Activated naive CD4-positive, alpha-beta T cell treated with anti-CD3 and anti-CD28 coated beads, Interleukin-2, amount 10 ng/mL, durations not matched to agents 7 days and 5 days (primary cell): ENCODE data around the gene TBL1XR1.

Experiments
- CTCF ChIA-PET: fragments of 350-600 bp; sonication (Branson Sonifier 250); formaldehyde crosslinking; loops from one replicate; lab custom pipeline; 2021; ENCODE audit warnings: antibody characterized with exemption; lab: Charles Lee
- DNase-seq: peaks from one replicate; pipeline ENCODE4 v3.0.0-alpha.2; 2020
- H3K27ac Mint-ChIP-seq: one replicate; pipeline ENCODE4 v1.8.0; 2021; ENCODE audit warnings: mild to moderate bottlenecking, moderate library complexity, mixed read lengths
- H3K27me3 Mint-ChIP-seq: one replicate; pipeline ENCODE4 v1.8.0; 2021; ENCODE audit warnings: mild to moderate bottlenecking, mixed read lengths
- H3K36me3 Mint-ChIP-seq: one replicate; pipeline ENCODE4 v1.8.0; 2021; ENCODE audit warnings: mixed read lengths
- H3K4me1 Mint-ChIP-seq: one replicate; pipeline ENCODE4 v1.8.0; 2021; ENCODE audit warnings: mixed read lengths
- H3K4me3 Mint-ChIP-seq: one replicate; pipeline ENCODE4 v1.8.0; 2021; ENCODE audit warnings: mild to moderate bottlenecking, moderate library complexity, mixed read lengths
- H3K9me3 Mint-ChIP-seq: one replicate; pipeline ENCODE4 v1.8.0; 2021; ENCODE audit warnings: mixed read lengths

The TBL1XR1 gene

DNA sequence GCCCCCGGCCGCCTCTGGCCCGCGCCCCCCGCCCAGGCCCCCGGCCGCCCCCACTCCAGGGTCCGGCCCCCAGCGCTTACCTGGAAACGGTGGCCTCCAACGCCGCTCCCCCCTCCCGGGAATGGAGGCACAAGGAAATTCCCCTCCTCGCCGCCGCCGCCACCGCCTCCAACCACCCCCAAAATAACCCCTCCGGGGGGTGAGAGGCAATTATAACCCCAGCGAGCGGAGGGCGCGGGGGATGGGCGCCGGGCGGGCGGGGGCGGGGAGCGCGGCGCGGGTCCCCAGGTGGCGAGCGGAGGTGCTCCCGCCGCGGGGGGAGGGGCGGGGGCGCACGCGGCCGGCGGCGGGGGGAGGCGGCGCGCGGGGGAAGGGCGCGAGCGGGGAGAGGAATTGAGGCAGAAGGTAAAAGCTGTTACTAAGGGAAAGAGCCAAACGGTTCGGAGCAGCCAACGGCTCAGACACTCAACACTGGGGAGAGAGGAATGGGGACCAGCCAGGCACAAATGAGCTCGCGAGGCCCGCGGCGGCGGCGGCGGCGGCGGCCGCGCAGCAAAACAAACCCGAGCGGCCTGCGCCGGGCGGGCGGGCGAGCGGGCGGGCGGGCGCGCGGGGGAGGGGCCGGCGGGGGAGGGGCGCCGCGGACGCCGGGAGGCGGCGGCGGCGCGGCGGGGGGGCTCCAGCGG lies at the start of gene TBL1XR1:
Gene TBL1XR1 (minus strand): TSS at position 442 of the 686 bp plus-strand sequence. CDS start 132,505 bp downstream, outside the sequence.
- H3K9me3 Mint-ChIP-seq: no peaks in the 10 kb centered on the region

DNA sequence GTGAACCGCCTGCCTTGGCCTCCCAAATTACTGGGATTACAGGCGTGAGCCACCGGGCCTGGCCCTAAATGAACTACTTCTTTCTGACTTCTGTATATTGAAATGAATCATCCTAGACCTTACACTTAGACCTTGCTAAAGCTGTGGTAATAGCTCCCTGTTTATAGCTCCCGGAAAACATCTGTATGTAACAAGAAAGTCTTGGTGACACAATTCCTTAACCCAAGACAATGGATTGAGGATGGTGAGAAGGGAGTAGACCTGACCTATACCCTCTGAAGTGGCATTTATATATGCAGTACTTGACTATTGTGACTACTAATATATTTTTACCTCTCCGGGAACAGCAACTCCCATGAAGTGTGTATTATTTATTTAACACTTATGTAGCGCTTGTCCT lies 48.0 kb upstream of the TBL1XR1 start:
- CTCF ChIA-PET: no interaction called here
- no peak for DNase-seq
- peaks cover 6% of the 10 kb centered on the region for H3K9me3 Mint-ChIP-seq
- H3K27ac Mint-ChIP-seq: no peak overlapping the region
- H3K4me3 Mint-ChIP-seq: no peak overlapping the region
- peaks cover 4% of the 10 kb centered on the region for H3K27me3 Mint-ChIP-seq
- H3K36me3 Mint-ChIP-seq: no peaks in the 10 kb centered on the region
- no peaks in the 10 kb centered on the region for H3K4me1 Mint-ChIP-seq

More for the DNA sequence above, at the start of gene TBL1XR1:
- CTCF ChIA-PET: interaction anchor here (0.6 to 3.5 kb wide), 5 partner anchors 27 to 370 kb away, joined by 3 to 21 read pairs (median 7); no protein-coding TSS in a partner anchor
- DNase-seq: peak; percentile 93
- peak within 1 kb of the TSS; percentile 97 for H3K27ac Mint-ChIP-seq
- H3K27me3 Mint-ChIP-seq: no peaks in the 10 kb centered on the region
- H3K4me1 Mint-ChIP-seq: peaks cover 69% of the 10 kb centered on the region
- H3K4me3 Mint-ChIP-seq: peak within 1 kb of the TSS; percentile 82
- H3K36me3 Mint-ChIP-seq: peaks cover 25% of the 10 kb centered on the region

DNA sequence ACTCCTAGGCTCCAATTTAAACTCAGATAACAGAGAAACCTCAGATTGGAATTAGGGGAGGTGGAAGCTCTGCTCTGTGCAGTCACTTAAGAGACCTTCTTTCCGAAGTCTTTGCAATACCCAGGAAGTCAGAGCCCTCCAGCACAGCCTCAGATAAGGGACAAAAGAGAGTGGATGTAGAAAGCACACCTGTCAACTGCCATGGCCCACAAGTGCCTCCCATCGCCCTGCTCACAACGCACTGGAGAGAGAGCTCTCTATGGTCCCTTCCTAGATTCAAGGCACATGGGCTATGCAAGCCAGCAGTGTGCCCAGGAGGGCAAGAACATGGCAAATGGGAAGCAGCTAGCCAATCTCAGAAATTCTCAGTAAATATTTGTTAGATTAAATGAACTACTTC lies 47.3 kb upstream of the TBL1XR1 start:
- DNase-seq: no peak
- Mint-ChIP-seq H3K36me3 (no peaks in the 10 kb centered on the region), H3K27me3 (no peaks in the 10 kb centered on the region), H3K9me3 (peaks cover 6% of the 10 kb centered on the region), H3K4me3 (no peak overlapping the region), H3K4me1 (no peaks in the 10 kb centered on the region), H3K27ac (no peak overlapping the region)
- CTCF ChIA-PET: no interaction called here

DNA sequence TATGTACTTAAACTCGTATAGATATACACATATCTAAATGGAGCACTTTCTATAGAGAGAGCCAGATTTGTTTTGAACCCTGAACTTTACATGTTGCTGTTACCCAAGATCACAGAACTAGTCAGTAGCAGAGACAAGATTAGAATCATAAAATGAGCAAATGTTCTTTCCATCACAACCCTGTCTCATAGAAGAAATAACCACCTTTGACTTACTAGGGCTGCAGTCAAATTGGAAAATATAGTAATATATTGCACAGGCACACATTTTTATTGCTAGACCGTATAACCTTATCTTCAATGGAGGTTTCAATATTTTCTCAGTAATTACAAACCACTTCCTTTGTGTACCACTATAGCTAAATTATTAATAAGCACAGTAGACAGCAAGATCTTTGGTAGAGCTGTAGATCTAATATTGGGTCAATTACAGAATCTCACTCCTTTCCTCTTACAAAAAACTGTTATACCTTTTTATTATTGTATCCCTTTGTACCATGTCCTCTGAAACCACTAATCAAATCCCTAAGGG lies 41.5 kb upstream of the TBL1XR1 start:
- Mint-ChIP-seq H3K36me3 (peaks cover 2% of the 10 kb centered on the region), H3K4me1 (no peaks in the 10 kb centered on the region), H3K9me3 (no peaks in the 10 kb centered on the region), H3K27ac (no peak overlapping the region), H3K27me3 (no peaks in the 10 kb centered on the region), H3K4me3 (no peak overlapping the region)
- DNase-seq: no peak
- CTCF ChIA-PET: no interaction called here

DNA sequence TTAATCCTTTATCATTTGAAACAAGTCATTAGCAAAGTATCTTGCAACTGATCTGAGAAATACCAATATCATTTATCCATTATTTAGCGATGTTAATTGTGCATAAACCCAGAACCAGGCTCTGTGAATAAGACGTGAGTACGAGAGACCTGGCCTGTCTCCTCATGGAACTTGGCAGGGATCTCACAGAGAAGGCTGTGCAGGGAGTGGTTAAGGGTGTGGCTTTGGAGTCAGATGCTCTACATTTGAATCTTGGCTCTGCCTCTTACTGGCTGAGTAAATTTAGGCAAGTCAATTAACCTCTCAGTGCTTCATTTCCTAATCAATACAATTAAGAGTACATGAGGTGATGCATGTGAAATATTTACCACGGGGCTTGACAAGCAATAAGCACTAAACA lies 39.9 kb upstream of the TBL1XR1 start:
- CTCF ChIA-PET: no interaction called here
- H3K4me3 Mint-ChIP-seq: no peak overlapping the region
- H3K27ac Mint-ChIP-seq: no peak overlapping the region
- H3K9me3 Mint-ChIP-seq: no peaks in the 10 kb centered on the region
- no peak for DNase-seq
- no peaks in the 10 kb centered on the region for H3K4me1 Mint-ChIP-seq
- no peaks in the 10 kb centered on the region for H3K27me3 Mint-ChIP-seq
- H3K36me3 Mint-ChIP-seq: peaks cover 2% of the 10 kb centered on the region

DNA sequence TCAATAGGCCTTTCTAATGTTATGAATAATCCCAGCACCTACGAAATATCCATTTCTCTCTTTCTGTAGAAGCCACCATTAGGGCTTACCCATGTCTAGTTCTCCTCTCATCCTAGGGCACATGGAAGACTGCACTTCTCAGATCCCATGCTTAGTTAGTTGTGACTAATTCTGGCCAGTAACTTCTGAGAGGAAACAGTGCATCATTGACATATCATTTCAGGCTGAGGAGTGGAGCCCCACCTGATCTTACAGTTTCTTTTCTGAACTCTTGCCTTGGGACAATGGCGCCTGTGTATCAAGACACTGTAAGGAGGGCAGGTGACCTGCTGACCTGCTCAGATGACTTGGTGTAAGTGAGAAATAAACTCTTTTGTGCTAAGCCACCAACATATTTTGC lies 39.4 kb upstream of the TBL1XR1 start:
- Mint-ChIP-seq H3K27me3 (no peaks in the 10 kb centered on the region), H3K27ac (no peak overlapping the region), H3K4me3 (no peak overlapping the region), H3K4me1 (no peaks in the 10 kb centered on the region), H3K36me3 (peaks cover 2% of the 10 kb centered on the region), H3K9me3 (no peaks in the 10 kb centered on the region)
- CTCF ChIA-PET: no interaction called here
- DNase-seq: no peak

DNA sequence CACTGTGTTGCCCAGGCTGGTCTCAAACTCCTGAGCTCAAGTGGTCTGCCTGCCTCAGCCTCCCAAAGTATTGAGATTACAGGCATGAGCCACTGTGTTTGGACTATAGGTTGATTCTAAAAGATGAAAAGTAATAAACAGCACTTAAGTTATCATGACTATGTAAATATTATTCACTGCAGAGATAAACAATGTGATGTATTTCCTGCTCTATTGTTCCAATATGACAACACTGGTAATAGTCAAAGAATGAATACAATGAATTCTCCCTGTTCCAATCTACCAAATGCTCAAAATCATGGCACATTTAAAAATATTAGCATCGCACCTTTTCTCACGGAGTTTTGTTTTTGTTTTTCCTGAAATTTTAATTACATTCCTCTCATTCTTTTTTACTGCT lies 36.8 kb upstream of the TBL1XR1 start:
- no peaks in the 10 kb centered on the region for H3K27me3 Mint-ChIP-seq
- no peak for DNase-seq

DNA sequence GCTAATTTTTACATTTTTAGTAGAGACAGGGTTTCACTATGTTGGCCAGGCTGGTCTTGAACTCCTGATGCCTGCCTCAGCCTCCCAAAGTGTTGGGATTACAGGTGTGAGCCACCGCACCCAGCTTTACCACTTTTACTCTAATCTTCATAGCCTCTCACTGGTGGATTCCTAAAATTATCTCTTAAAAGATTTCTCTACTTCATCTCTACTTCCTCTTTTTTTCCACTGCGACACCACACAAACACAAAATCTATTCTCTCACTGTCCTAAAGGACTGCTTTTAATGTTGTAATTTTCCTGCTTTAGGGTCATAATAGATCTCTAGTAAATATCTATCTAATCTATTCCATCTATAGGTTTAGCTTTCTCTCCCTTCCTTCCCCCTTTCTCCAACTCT lies 34.0 kb upstream of the TBL1XR1 start:
- H3K36me3 Mint-ChIP-seq: peaks cover 8% of the 10 kb centered on the region
- H3K4me3 Mint-ChIP-seq: no peak overlapping the region
- peaks cover 7% of the 10 kb centered on the region for H3K9me3 Mint-ChIP-seq
- CTCF ChIA-PET: no interaction called here
- no peaks in the 10 kb centered on the region for H3K27me3 Mint-ChIP-seq
- no peak overlapping the region for H3K27ac Mint-ChIP-seq
- peaks cover under 1% of the 10 kb centered on the region for H3K4me1 Mint-ChIP-seq
- no peak for DNase-seq

More for the DNA sequence above, 36.8 kb upstream of the TBL1XR1 start:
- H3K9me3 Mint-ChIP-seq: peaks cover 2% of the 10 kb centered on the region
- no peak overlapping the region for H3K4me3 Mint-ChIP-seq
- H3K4me1 Mint-ChIP-seq: no peaks in the 10 kb centered on the region
- no peak overlapping the region for H3K27ac Mint-ChIP-seq
- H3K36me3 Mint-ChIP-seq: peaks cover 5% of the 10 kb centered on the region
- CTCF ChIA-PET: no interaction called here

DNA sequence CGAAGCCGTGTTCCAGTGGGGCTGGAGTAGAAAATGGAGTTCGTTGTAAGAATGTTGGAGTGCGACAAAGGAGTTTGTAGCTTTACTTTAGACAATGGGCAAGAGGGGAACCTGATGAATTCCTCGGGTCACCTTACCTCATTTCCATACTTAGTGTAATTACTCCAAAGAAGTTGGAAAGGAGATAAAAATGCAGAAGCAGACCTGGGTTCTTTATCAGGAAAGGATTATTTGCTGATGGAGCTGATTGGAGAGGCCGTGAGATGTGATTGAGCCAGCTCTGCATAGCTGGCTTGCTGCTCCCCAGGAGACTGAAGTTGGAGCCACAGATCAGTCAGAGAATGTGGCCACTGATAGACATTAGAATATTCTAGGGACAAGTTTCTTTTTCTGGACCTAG lies 33.4 kb upstream of the TBL1XR1 start:
- CTCF ChIA-PET: no interaction called here
- Mint-ChIP-seq H3K27ac (no peak overlapping the region), H3K36me3 (peaks cover 8% of the 10 kb centered on the region), H3K4me1 (peaks cover 4% of the 10 kb centered on the region), H3K9me3 (peaks cover 7% of the 10 kb centered on the region), H3K27me3 (no peaks in the 10 kb centered on the region), H3K4me3 (no peak overlapping the region)
- no peak for DNase-seq

DNA sequence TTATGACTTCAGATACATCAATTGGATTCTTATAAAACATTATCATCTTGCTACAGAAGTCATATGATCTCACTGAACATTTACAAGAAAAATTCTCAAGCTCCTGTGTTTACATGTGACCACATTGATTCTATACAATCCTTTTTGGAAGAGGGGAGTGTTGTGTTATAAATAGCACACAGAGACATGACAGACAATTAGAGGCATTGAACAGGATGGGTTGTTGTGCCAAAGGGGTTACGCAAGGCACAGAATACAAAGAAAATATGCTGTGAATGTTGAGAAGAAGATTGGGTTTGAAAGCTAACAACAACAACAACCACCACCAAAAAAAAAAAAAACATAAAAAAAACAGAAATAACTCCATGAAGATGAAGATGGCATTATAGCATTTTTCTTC lies 32.5 kb upstream of the TBL1XR1 start:
- peaks cover 7% of the 10 kb centered on the region for H3K9me3 Mint-ChIP-seq
- DNase-seq: no peak
- H3K27ac Mint-ChIP-seq: no peak overlapping the region
- no peak overlapping the region for H3K4me3 Mint-ChIP-seq
- H3K36me3 Mint-ChIP-seq: peaks cover 8% of the 10 kb centered on the region
- CTCF ChIA-PET: no interaction called here
- peaks cover 4% of the 10 kb centered on the region for H3K4me1 Mint-ChIP-seq
- no peaks in the 10 kb centered on the region for H3K27me3 Mint-ChIP-seq

DNA sequence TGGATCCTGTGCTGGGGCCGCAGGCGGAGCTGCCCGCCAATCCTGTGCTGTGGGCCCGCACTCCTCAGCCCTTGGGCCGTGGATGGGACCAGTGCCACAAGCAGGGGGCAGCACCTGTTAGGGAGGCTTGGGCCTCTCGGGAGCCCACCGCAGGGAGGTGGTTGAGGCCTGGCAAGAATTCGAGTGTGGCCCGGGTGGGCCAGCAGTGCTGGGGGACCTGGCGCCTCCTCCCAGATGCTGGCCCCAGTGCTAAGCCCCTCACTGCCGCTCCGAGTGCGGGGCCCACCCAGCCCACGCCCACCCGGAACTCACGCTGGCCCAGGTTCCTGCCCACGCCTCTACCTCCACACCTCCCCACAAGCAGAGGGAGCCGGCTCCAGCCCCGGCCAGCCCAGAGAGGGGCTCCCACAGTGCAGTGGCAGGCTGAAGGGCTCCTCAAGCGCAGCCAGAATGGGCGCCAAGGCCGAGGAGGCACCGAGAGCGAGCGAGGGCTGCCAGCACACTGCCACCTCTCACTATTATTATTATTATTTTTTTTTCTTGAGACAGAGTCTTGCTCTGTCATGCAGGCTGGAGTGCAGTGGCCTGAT lies 31.4 kb upstream of the TBL1XR1 start:
- H3K9me3 Mint-ChIP-seq: peaks cover 7% of the 10 kb centered on the region
- no peaks in the 10 kb centered on the region for H3K27me3 Mint-ChIP-seq
- H3K4me1 Mint-ChIP-seq: peaks cover 14% of the 10 kb centered on the region
- H3K4me3 Mint-ChIP-seq: no peak overlapping the region
- H3K36me3 Mint-ChIP-seq: peaks cover 8% of the 10 kb centered on the region
- no peak for DNase-seq
- CTCF ChIA-PET: no interaction called here
- H3K27ac Mint-ChIP-seq: no peak overlapping the region

DNA sequence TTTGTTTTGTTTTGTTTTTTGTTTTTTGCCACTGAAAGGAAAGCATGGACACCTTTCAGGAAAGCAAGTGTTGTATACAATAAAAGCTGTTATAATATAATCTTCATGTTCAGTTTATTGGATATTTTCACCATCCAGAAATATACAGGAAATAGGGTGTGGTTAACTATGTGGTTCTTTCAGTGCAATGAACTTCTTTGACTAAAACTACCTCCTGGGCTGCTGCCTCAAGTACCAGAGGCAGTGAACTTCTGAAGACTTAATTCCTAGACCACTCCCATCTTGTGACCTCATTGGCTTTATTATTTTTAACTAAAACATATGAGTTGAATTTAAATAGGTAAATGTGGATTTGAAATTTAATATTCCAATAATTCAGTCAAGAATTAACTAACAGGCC lies 27.1 kb upstream of the TBL1XR1 start:
- peaks cover 13% of the 10 kb centered on the region for H3K36me3 Mint-ChIP-seq
- peaks cover 31% of the 10 kb centered on the region for H3K4me1 Mint-ChIP-seq
- H3K27ac Mint-ChIP-seq: peak overlapping the region; percentile 76

DNA sequence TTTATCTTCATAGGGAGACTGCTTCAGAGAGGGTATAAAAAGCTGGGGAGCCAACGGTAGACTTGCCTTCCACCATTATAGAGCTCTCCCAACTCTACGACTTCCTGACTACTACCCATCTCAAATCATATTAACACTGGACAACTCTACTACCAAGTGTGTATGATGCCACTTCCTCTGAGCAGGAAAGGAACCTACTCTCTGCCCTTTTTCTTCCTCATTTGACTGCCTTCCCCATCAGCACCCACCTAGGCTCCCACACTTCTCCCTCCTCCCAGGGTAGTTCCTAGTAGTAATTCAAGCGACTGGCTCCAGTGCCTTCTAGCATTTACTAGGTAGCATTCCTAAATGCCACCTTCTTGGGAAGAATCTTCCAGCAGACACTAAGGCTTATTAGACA lies 24.5 kb upstream of the TBL1XR1 start:
- Mint-ChIP-seq H3K27me3 (no peaks in the 10 kb centered on the region), H3K9me3 (peaks cover 2% of the 10 kb centered on the region), H3K4me1 (peaks cover 31% of the 10 kb centered on the region), H3K27ac (no peak overlapping the region), H3K4me3 (no peak overlapping the region), H3K36me3 (peaks cover 6% of the 10 kb centered on the region)
- CTCF ChIA-PET: no interaction called here
- no peak for DNase-seq

More for the DNA sequence above, 27.1 kb upstream of the TBL1XR1 start:
- no peak overlapping the region for H3K4me3 Mint-ChIP-seq
- peak; percentile 28 for DNase-seq
- peaks cover 9% of the 10 kb centered on the region for H3K9me3 Mint-ChIP-seq
- CTCF ChIA-PET: interaction anchor here (0.8 kb wide), 2 partner anchors 27 to 62 kb away, joined by 3 read pairs; partner anchors contain the start of gene TBL1XR1
- no peaks in the 10 kb centered on the region for H3K27me3 Mint-ChIP-seq

DNA sequence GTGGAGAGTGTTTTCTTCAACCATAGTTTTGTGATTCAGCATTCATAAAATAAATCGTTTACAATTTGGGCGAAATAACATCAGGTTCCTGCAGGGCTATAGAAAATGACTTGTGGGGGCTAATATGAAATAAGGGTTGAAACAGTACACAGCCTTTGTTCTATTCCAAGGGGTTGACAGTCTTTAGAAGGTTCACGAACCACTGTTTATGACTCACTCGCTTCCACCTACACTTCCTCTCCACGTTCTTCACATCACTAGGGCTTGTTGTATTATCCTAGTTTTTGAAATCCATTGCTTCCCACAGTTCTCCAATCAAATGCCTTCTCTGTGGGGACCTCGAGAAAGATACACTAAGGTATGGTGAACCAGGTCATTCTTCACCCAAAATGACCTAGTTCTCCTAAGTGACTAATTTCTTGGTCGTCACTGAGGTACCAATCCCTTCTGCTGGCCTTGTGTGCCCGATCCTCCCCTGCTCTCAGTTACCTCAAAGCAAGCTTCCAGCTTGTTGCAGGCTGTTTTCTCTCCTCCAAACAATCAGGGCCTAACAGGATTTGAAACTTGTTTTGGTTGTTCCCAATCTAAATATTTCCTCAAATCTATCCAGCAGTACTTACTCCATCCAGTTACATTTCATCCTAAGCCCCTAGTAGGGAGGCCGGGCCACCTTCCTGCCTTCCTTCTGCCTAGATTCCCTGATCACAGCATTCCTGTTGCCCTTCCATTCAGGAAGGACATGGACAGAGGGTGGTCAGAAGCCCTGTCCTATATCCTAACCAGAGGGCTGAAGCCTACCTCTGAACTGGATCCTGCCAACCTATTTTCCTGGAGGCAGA lies 23.1 kb upstream of the TBL1XR1 start:
- no peak for DNase-seq
- Mint-ChIP-seq H3K27me3 (no peaks in the 10 kb centered on the region), H3K36me3 (peaks cover 6% of the 10 kb centered on the region), H3K9me3 (peaks cover 2% of the 10 kb centered on the region), H3K4me1 (peaks cover 27% of the 10 kb centered on the region), H3K27ac (no peak overlapping the region), H3K4me3 (no peak overlapping the region)
- CTCF ChIA-PET: no interaction called here
